ENCODE results near the gene RAB26. TPM values are rescaled to one million over a fixed set of nuclear protein-coding genes. Genes with fewer than 3 reads are reported as not detected.

Gene RAB26
- total and polyA plus RNA-seq, 2 donors (not counting 1 experiment from before 2014, with no cell fraction given): 0.43 to 2.0 TPM

DNA sequence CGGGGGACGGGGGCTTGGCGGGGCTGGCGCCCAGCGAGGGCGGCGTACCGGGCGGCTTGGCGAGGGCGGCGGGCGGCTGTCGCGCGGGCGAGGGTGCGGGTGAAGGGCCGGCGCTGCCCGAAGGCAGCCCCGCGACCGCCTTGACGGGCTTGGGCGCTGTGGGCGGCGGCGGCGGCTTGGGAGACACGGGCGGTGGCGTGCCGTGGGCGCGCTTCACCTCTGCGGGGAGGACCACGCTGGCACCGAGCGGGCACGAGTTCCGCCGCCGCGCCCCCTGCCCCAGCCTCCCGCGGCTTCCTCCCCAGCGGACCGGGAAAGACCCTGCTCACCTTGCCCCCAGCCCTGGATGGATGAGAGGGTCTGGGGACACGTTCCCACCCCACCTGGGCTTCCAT is 30.7 kb downstream of the RAB26 start:
- Histone ChIP-seq H3K4me2 (ENCODE audit: extremely low read depth, insufficient read depth, low read length) (no peak overlapping the region), H3K9me3 (ENCODE audit: control insufficient read depth, insufficient read depth, low read depth, low read length) (no peaks in the 10 kb centered on the region), H3K27me3 (ENCODE audit: control insufficient read depth, insufficient read depth, low read length) (no peaks in the 10 kb centered on the region), H3K4me3 (replicated peaks in 1 of 4; ENCODE audit: control extremely low read depth in 1 of 4, insufficient read depth in 1 of 4, low read depth in 3 of 4, low read length in 4 of 4) (no peak overlapping the region), H3K36me3 (ENCODE audit: control insufficient read depth, insufficient read depth, low read length) (peaks cover 29% of the 10 kb centered on the region), H2AFZ (ENCODE audit: low read length) (no peak overlapping the region), H3K9ac (ENCODE audit: insufficient read depth, low read length) (no peak overlapping the region), H3K79me2 (ENCODE audit: control insufficient read depth, insufficient read depth, low read length) (no peaks in the 10 kb centered on the region), H4K20me1 (ENCODE audit: control insufficient read depth, extremely low read depth, insufficient read depth, low read length) (no peaks in the 10 kb centered on the region), H3K27ac (ENCODE audit: insufficient read depth, low read length) (no peak overlapping the region), H3K4me1 (ENCODE audit: control insufficient read depth, extremely low read depth, insufficient read depth, low read length) (no peaks in the 10 kb centered on the region)
- TF ChIP-seq EZH2 (IDR thresholded peaks at IDR 0.05; ENCODE audit: low read length, missing control alignments) (no peak), CTCF (conservative IDR thresholded peaks at IDR 0.05 in 1 of 2, IDR thresholded peaks at IDR 0.05 in 1 of 2; ENCODE audit: low read depth in 1 of 2, low read length in 2 of 2) (no peak)
- no peak for DNase-seq (ENCODE audit: low read depth in 2 of 2)

- Histone ChIP-seq H3K79me2 (ENCODE audit: control insufficient read depth, insufficient read depth, low read length) (no peaks in the 10 kb centered on the region), H3K9me3 (ENCODE audit: control insufficient read depth, insufficient read depth, low read depth, low read length) (no peaks in the 10 kb centered on the region), H3K4me1 (ENCODE audit: control insufficient read depth, extremely low read depth, insufficient read depth, low read length) (no peaks in the 10 kb centered on the region), H3K9ac (ENCODE audit: insufficient read depth, low read length) (no peak overlapping the region), H3K4me2 (ENCODE audit: extremely low read depth, insufficient read depth, low read length) (no peak overlapping the region), H3K27me3 (ENCODE audit: control insufficient read depth, insufficient read depth, low read length) (no peaks in the 10 kb centered on the region), H3K36me3 (ENCODE audit: control insufficient read depth, insufficient read depth, low read length) (peaks cover 25% of the 10 kb centered on the region), H2AFZ (ENCODE audit: low read length) (no peak overlapping the region), H3K4me3 (replicated peaks in 1 of 4; ENCODE audit: control extremely low read depth in 1 of 4, insufficient read depth in 1 of 4, low read depth in 3 of 4, low read length in 4 of 4) (no peak overlapping the region), H3K27ac (ENCODE audit: insufficient read depth, low read length) (no peak overlapping the region), H4K20me1 (ENCODE audit: control insufficient read depth, extremely low read depth, insufficient read depth, low read length) (no peaks in the 10 kb centered on the region)
- TF ChIP-seq CTCF (conservative IDR thresholded peaks at IDR 0.05 in 1 of 2, IDR thresholded peaks at IDR 0.05 in 1 of 2; ENCODE audit: low read depth in 1 of 2, low read length in 2 of 2) (no peak), EZH2 (IDR thresholded peaks at IDR 0.05; ENCODE audit: low read length, missing control alignments) (no peak)
- no peak for DNase-seq (ENCODE audit: low read depth in 2 of 2)
Measured at GRCh38 chr16:2179576-2179975, 31.2 kb downstream of the RAB26 start.

GRCh38 chr16:2180461-2180860 is 32.0 kb downstream of the RAB26 start:
- Histone ChIP-seq H3K9ac (ENCODE audit: insufficient read depth, low read length) (no peak overlapping the region), H3K36me3 (ENCODE audit: control insufficient read depth, insufficient read depth, low read length) (peaks cover 18% of the 10 kb centered on the region), H4K20me1 (ENCODE audit: control insufficient read depth, extremely low read depth, insufficient read depth, low read length) (no peaks in the 10 kb centered on the region), H3K4me2 (ENCODE audit: extremely low read depth, insufficient read depth, low read length) (no peak overlapping the region), H3K4me3 (replicated peaks in 1 of 4; ENCODE audit: control extremely low read depth in 1 of 4, insufficient read depth in 1 of 4, low read depth in 3 of 4, low read length in 4 of 4) (no peak overlapping the region), H3K27me3 (ENCODE audit: control insufficient read depth, insufficient read depth, low read length) (no peaks in the 10 kb centered on the region), H3K79me2 (ENCODE audit: control insufficient read depth, insufficient read depth, low read length) (no peaks in the 10 kb centered on the region), H3K27ac (ENCODE audit: insufficient read depth, low read length) (no peak overlapping the region), H3K4me1 (ENCODE audit: control insufficient read depth, extremely low read depth, insufficient read depth, low read length) (no peaks in the 10 kb centered on the region), H3K9me3 (ENCODE audit: control insufficient read depth, insufficient read depth, low read depth, low read length) (no peaks in the 10 kb centered on the region), H2AFZ (ENCODE audit: low read length) (no peak overlapping the region)
- TF ChIP-seq CTCF (conservative IDR thresholded peaks at IDR 0.05 in 1 of 2, IDR thresholded peaks at IDR 0.05 in 1 of 2; ENCODE audit: low read depth in 1 of 2, low read length in 2 of 2) (no peak), EZH2 (IDR thresholded peaks at IDR 0.05; ENCODE audit: low read length, missing control alignments) (no peak)
- DNase-seq (ENCODE audit: low read depth in 2 of 2): no peak
